ENCODE data around the gene NFE2L2.
A peak's percentile ranks its signal among the peaks of the same experiment; 100 is the strongest.
"Not testable (repeated sequence)": the region's sequence is repeated elsewhere in the genome, so short reads cannot be mapped to it uniquely, and the experiment has no call there.

The NFE2L2 gene

DNA sequence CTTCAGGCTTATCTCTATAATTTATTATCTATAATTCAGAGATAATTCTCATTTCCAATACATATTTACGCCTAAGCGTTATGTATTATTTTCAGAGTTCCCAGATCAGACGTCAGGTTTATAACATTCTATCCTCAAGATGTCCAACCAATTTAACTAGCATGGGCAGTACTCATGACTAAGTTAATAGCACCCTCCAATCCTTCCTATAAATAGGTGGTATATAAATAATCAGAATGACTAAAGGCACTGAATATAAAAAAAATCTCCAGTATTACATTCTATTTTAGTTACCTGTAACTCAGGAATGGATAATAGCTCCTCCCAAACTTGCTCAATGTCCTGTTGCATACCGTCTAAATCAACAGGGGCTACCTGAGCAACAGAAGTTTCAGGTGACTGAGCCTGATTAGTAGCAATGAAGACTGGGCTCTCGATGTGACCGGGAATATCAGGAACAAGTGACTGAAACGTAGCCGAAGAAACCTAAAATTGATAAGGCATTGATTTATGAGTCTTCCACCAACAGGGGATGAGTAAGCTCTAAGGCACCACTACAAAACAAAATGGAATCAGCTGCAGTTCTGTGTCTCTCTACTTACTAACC, 32.3 kb downstream of the NFE2L2 start:
- DNase-seq: no peak

- no peak for DNase-seq
These were observed 33.3 kb downstream of the NFE2L2 start for GRCh38 chr2:177231270-177231669.

DNA sequence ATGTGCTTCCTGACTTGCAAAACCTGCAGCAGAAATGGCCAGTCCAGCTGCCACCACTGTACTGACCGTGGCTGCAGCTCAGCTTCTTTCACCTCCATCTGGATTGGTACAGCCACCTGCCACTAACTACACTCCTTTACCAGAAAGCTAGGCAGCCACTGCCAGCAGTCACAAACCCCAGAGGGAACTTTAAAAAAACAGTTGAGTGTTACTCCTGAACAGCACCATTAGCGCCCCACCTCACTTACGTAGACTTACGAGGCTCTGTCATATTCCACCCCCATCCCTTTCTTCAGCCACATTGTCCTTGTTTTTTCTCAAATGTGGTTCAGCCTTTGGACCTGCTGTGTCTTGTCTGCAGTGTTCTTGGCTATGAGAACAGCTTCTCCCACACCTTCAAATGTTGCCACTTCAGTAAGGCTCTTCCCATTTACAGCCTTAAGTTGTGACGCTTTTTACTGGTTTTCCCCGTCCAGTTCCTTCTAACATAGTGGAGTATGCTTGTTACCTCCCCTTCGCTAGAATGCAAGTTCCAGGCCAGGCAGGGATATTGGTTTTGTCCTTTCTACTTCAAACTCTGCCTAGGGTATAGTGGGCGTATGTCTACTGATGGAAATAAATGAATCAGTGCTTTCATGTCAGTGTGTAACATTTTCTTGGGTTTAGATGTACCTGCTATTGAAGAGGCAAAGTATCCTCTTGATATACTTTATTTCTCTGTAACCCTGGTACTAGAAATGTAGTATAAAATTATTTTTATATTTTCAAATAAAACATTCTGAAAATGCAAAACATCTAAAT, 34.9 kb downstream of the NFE2L2 start:
- DNase-seq: no peak

GRCh38 chr2:177225965-177226360, 38.6 kb downstream of the NFE2L2 start:
- DNase-seq: no peak

- DNase-seq: not testable (repeated sequence)
These were observed 41.1 kb downstream of the NFE2L2 start for GRCh38 chr2:177223436-177223835.

- no peak for DNase-seq
These were observed 42.6 kb downstream of the NFE2L2 start for GRCh38 chr2:177221970-177222369.

GRCh38 chr2:177221534-177221933, 43.0 kb downstream of the NFE2L2 start:
- DNase-seq: no peak

DNA sequence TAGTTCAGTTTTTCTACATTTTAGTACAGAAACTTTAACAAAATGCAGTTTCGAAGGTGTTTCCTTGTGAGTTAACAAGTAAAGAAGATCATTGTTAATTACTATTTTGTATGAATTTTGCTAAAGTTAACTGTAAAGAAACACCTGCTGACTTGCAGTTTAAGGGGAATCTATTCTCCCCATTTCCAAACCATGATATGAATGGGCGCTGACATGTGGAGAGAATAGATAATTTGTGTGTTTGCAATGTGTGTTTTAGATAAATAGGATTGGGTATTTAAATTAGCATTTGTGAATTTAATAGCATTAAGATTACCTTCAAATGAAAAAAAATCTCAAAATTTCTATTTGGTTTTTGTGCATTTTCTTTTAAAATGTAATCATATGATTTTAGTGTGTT, 44.7 kb downstream of the NFE2L2 start:
- not testable (repeated sequence) for DNase-seq

DNA sequence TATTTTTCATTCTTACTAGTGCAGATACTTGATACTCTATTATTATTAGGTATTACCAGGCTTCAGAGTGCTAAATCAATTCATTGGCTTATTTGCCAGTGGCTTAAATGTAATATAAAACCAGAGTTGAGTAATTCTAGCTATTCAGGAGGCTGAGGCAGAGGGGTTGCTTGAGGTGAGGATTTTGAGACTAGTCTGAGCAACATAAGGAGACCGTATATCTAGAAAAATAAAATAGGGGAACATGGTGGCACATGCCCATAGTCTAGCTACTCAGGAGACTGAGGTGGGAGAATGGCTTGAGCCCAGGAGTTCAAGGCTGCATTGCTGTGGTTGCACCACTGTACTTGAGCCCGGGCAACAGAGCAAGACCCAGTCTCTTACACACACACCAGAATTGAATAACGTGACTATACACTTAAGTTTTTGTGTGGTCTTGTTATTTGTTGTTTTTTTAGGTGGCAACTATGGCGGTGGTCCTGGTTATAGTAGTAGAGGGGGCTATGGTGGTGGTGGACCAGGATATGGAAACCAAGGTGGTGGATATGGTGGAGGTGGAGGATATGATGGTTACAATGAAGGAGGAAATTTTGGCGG, 47.2 kb downstream of the NFE2L2 start:
- no peak for DNase-seq

GRCh38 chr2:177212891-177213856, 51.4 kb downstream of the NFE2L2 start:
- DNase-seq: peak; percentile 93

GRCh38 chr2:177212106-177212890, 52.2 kb downstream of the NFE2L2 start, which contains the start of gene HNRNPA3:
Gene HNRNPA3, plus strand, starts transcription at chr2:177212794. Its CDS starts 6 bp downstream, at chr2:177212800.
- peak; percentile 99 for DNase-seq

- no peak for DNase-seq
These were observed 52.9 kb downstream of the NFE2L2 start for GRCh38 chr2:177211576-177212105.

DNA sequence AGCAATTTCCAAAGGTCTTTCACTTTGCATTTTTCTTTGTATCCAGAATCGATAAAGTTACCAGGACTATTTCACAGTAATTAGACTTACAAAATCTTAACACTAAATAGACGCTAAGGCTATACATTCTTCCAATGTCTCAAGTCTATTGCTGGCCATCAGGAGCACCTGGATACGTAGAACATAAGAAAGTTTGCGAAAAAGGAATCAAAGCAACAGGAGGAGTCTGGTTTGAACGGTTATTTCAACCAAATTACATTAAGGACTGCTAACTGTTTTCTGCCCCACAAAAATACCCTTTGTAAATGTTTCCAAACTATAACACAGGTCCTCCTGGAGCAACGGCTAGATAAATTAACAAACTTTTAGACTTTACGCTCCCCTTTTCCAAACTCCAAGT, 53.4 kb downstream of the NFE2L2 start:
- DNase-seq: no peak

GRCh38 chr2:177207101-177207500, 57.4 kb downstream of the NFE2L2 start:
- DNase-seq: no peak

DNA sequence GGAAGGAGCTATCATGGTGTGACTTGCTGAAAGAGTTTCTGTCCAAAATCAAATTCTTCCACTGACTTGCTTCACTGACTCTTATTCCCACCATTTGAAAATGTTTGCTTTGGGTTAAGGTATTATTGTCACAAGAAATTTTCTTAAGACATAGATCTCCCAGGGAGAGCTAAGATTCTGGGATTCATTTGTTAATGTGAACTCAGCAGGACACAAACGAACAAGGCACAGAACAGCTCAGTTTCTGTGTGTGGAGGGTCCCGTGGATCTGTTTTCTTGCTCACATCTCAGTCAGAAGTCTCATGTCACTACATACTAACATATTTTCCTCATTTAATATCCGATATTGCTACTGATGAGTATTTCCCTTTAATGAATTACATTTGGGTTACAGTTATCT, 60.1 kb downstream of the NFE2L2 start:
- no peak for DNase-seq

DNA sequence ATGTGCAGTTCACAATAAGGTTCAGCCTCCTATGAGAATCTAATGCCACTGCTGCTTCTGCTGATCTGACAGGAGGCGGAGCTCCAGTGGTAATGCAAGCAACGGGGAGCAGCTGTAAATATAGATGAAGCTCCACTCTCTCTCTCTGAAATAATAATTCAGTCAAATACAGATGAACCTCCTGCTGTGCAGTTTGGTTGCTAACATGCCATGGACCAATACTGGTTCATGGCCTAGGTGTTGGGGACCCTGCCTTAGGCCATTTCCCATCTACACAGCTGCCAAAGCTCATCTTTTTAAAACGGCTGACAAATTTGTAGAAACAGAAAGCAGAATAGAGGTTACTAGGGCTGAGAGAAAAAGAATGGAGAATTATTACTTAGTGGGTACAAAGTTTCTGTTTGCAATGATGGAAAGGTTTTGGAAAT, 62.6 kb downstream of the NFE2L2 start:
- no peak for DNase-seq

DNA sequence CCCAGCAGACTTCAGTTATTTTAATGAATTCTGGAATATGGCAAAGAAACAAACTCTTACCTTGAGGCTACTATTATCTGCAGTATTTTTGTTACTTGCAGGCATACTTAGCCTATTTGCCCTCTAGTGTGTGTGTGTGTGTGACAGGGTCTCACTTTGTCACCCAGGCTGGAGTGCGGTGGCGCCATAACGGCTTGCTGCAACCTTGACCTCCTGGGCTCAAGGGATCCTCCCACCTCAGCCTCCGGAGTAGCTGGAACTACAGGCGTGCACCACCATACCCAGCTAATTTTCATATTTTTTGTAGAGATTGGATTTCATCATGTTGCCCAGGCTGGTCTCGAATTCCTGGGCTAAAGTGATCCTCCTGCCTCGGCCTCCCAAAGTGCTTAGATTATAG, 64.1 kb downstream of the NFE2L2 start:
- DNase-seq: not testable (repeated sequence)

GRCh38 chr2:177195194-177195593, 69.3 kb downstream of the NFE2L2 start:
- no peak for DNase-seq

GRCh38 chr2:177193240-177193639, 71.3 kb downstream of the NFE2L2 start:
- no peak for DNase-seq

GRCh38 chr2:177192788-177193187, 71.7 kb downstream of the NFE2L2 start:
- DNase-seq: no peak

GRCh38 chr2:177190941-177191340, 73.6 kb downstream of the NFE2L2 start:
- DNase-seq: no peak
